Spleen (tissue), 11 donors: ENCODE results near the gene MAPK4. TPM values are rescaled to one million over a fixed set of nuclear protein-coding genes. Genes with fewer than 3 reads are reported as not detected.

Experiments
- DNase-seq: peaks from one replicate; pipeline ENCODE4 v3.0.0-alpha.2; 2020
- H3K27ac ChIP-seq, 8 donors: fragments of 200-600 bp; sonication (generic) in 7 of 8; 1 replicate in 4 of 8; 2 replicates in 4 of 8; pipeline versions ENCODE4 v1.5.0 to v1.8.0; 2016 to 2021; ENCODE audit warnings: inconsistent platforms in 4 of 8, mild to moderate bottlenecking in 4 of 8, moderate library complexity in 1 of 8
- H3K27me3 ChIP-seq, 7 donors: fragments of 200-600 bp; sonication (generic) in 6 of 7; replicated peaks in 1 of 7; 1 replicate in 4 of 7; 2 replicates in 3 of 7; pipeline versions ENCODE4 v1.5.0 to v1.8.0; 2016 to 2021; ENCODE audit warnings: inconsistent platforms in 3 of 7, mild to moderate bottlenecking in 1 of 7
- H3K36me3 ChIP-seq, 6 donors: fragments of 200-600 bp; sonication (generic) in 5 of 6; 1 replicate in 4 of 6; 2 replicates in 2 of 6; pipeline versions ENCODE4 v1.5.0 to v1.8.0; 2016 to 2021; ENCODE audit warnings: inconsistent platforms in 2 of 6
- H3K4me1 ChIP-seq, 6 donors: fragments of 200-600 bp; sonication (generic) in 5 of 6; 1 replicate in 3 of 6; 2 replicates in 3 of 6; pipeline versions ENCODE4 v1.5.0 to v1.8.0; 2016 to 2021; ENCODE audit warnings: inconsistent platforms in 3 of 6
- H3K4me3 ChIP-seq, 8 donors: fragments of 200-600 bp; sonication (generic) in 7 of 8; 1 replicate in 4 of 8; 2 replicates in 4 of 8; pipeline versions ENCODE4 v1.5.0 to v1.8.0; 2016 to 2021; ENCODE audit warnings: inconsistent platforms in 4 of 8, mild to moderate bottlenecking in 4 of 8, moderate library complexity in 2 of 8
- H3K9me3 ChIP-seq, 8 donors: fragments of 200-600 bp; sonication (generic) in 7 of 8; 1 replicate in 4 of 8; 2 replicates in 4 of 8; pipeline versions ENCODE4 v1.5.0 to v1.8.0; 2016 to 2021; ENCODE audit warnings: inconsistent platforms in 4 of 8
- CTCF ChIP-seq, 11 experiments: fragments of 200-600 bp in 7 of 11; fragments of 450-650 bp in 4 of 11; sonication (generic) in 4 of 11; IDR thresholded peaks in 8 of 11; conservative IDR thresholded peaks in 3 of 11; 1 replicate in 7 of 11; 2 replicates in 4 of 11; pipeline versions ENCODE4 v1.4.0 to v1.8.0; 2016 to 2021; ENCODE audit warnings: antibody characterized with exemption in 11 of 11, inconsistent platforms in 4 of 11, mild to moderate bottlenecking in 1 of 11
- POLR2A ChIP-seq, 3 donors: fragments of 450-650 bp; IDR thresholded peaks; one replicate each; pipeline ENCODE4 v1.5.1; 2017; ENCODE audit warnings: antibody characterized with exemption in 3 of 3, mild to moderate bottlenecking in 1 of 3
- POLR2AphosphoS5 ChIP-seq, 3 donors: sonication (generic); formaldehyde crosslinking; IDR thresholded peaks; one replicate each; pipeline ENCODE4 v1.5.1; 2017; ENCODE audit warnings: antibody characterized with exemption in 3 of 3
- WGBS, 5 donors: extraction: QIAGEN DNeasy Blood & Tissue Kit in 3 of 5; methylation state at CpG; one replicate each; pipeline versions ENCODE4 v1.1.5 to v1.1.7; 2013 to 2018; 5-methylcytosine and 5-hydroxymethylcytosine counted together
- intact Hi-C: fragments of 100-400 bp; cut with DNase I; formaldehyde crosslinking; loops from one replicate; pipeline ENCODE4 v1.15.0; 2023; ENCODE audit warnings: low total_unique reads
- polyA plus RNA-seq, 3 donors: library from polyadenylated mRNA; stranded (reverse); fragments of 200-250 nt; gene quantifications; one replicate each; pipeline ENCODE4 v1.2.1, GENCODE V29; 2013
- total RNA-seq, 7 donors: library from RNA; depleted of rRNA in 3 of 7; stranded (reverse); fragments of >200 nt in 3 of 7; fragmentation: NEBNext Ultra II Directional in 4 of 7; extraction: Animal tissue kit (Norgen Biotek cat#: 25700) in 4 of 7; gene quantifications; one replicate each; pipeline versions ENCODE4 v1.1.0 to v1.2.1, GENCODE V29; 2016 to 2021
- donor health status: healthy with polysubstance abuse.
- donor health status: DM: no; HTN: no; CAD: no; lungs with moderate emphysema.
- donor health status: DM: no; HTN: no; CAD: no.
- donor health status: Bipolar disorder and iron deficiency.
- donor health status: healthy.
- donor health status: DM: no; HTN: no; CAD: no.
- donor health status: DM: yes; HTN: yes; CAD: no.

The MAPK4 gene
- total and polyA plus RNA-seq, 10 donors: 0.02 to 0.29 (median 0.20) TPM; not detected in 4

GRCh38 chr18:50611529-50611941, 51.6 kb downstream of the MAPK4 start:
- Histone ChIP-seq H3K27me3 (no peaks in the 10 kb centered on the region), H3K4me1 (no peaks in the 10 kb centered on the region), H3K36me3 (no peaks in the 10 kb centered on the region), H3K9me3 (peaks cover 0 to 17% (median 9%) of the 10 kb centered on the region in 8 donors), H3K27ac (no peak overlapping the region), H3K4me3 (no peak overlapping the region)
- 68 to 81% (median 70%) methylated on average over 5 of the region's 5 CpGs for WGBS, 5 donors
- intact Hi-C loops: no loop called here
- DNase-seq: no peak
- TF ChIP-seq POLR2A (IDR thresholded peaks at IDR 0.05) (no peak), CTCF (IDR thresholded peaks at IDR 0.05 in 8 of 11, conservative IDR thresholded peaks at IDR 0.05 in 3 of 11) (no peak), POLR2AphosphoS5 (IDR thresholded peaks at IDR 0.05) (no peak)

- no peak for DNase-seq
- Histone ChIP-seq H3K27ac (no peak overlapping the region), H3K9me3 (peaks cover 0 to 17% (median 9%) of the 10 kb centered on the region in 8 donors), H3K36me3 (no peaks in the 10 kb centered on the region), H3K4me1 (no peaks in the 10 kb centered on the region), H3K27me3 (no peaks in the 10 kb centered on the region), H3K4me3 (no peak overlapping the region)
- WGBS, 5 donors: 78 to 95% (median 86%) methylated on average over 5 of the region's 5 CpGs
- no peak for TF ChIP-seq POLR2AphosphoS5 (IDR thresholded peaks at IDR 0.05)
- no peak for TF ChIP-seq POLR2A (IDR thresholded peaks at IDR 0.05)
- no peak for TF ChIP-seq CTCF (IDR thresholded peaks at IDR 0.05 in 8 of 11, conservative IDR thresholded peaks at IDR 0.05 in 3 of 11)
- intact Hi-C loops: no loop called here
Measured at GRCh38 chr18:50614838-50615237, 55.0 kb downstream of the MAPK4 start.

GRCh38 chr18:50616484-50617048, 56.7 kb downstream of the MAPK4 start:
- no peak for DNase-seq
- TF ChIP-seq POLR2A (IDR thresholded peaks at IDR 0.05): no peak
- no peak for TF ChIP-seq CTCF (IDR thresholded peaks at IDR 0.05 in 8 of 11, conservative IDR thresholded peaks at IDR 0.05 in 3 of 11)
- TF ChIP-seq POLR2AphosphoS5 (IDR thresholded peaks at IDR 0.05): no peak
- Histone ChIP-seq H3K4me3 (no peak overlapping the region), H3K27ac (no peak overlapping the region), H3K36me3 (no peaks in the 10 kb centered on the region), H3K27me3 (no peaks in the 10 kb centered on the region), H3K9me3 (peaks cover 0 to 17% (median 9%) of the 10 kb centered on the region in 8 donors), H3K4me1 (no peaks in the 10 kb centered on the region)
- WGBS, 5 donors: 75 to 84% (median 80%) methylated on average over 5 of the region's 5 CpGs
- intact Hi-C loops: no loop called here

- Histone ChIP-seq H3K4me3 (no peak overlapping the region), H3K27ac (no peak overlapping the region), H3K27me3 (peaks cover 0 to 9% (median 0%) of the 10 kb centered on the region in 7 donors), H3K4me1 (no peaks in the 10 kb centered on the region), H3K36me3 (no peaks in the 10 kb centered on the region), H3K9me3 (no peaks in the 10 kb centered on the region)
- 75 to 85% (median 84%) methylated on average over 3 to 4 of the region's 4 CpGs for WGBS, 5 donors
- intact Hi-C loops: no loop called here
- DNase-seq: no peak
- no peak for TF ChIP-seq POLR2A (IDR thresholded peaks at IDR 0.05)
- TF ChIP-seq CTCF (IDR thresholded peaks at IDR 0.05 in 8 of 11, conservative IDR thresholded peaks at IDR 0.05 in 3 of 11): no peak
- no peak for TF ChIP-seq POLR2AphosphoS5 (IDR thresholded peaks at IDR 0.05)
Measured at GRCh38 chr18:50619861-50620275, 60.0 kb downstream of the MAPK4 start.
